K562 (cell line): ENCODE results near the gene DNAJC17. TPM values are rescaled to one million over a fixed set of nuclear protein-coding genes. Genes with fewer than 3 reads are reported as not detected.

Experiments
- ARID2 ChIP-seq: fragments of 450-650 bp; IDR thresholded peaks from 2 replicates; pipeline ENCODE4 v1.6.1; 2017; ENCODE audit warnings: antibody characterized with exemption, mild to moderate bottlenecking
- DPF2 ChIP-seq: fragments of 450-650 bp; IDR thresholded peaks from 2 replicates; pipeline ENCODE4 v1.6.1; 2016
- FOSL1 ChIP-seq: fragments of 200-800 bp; sonication (Bioruptor generic); conservative IDR thresholded peaks from 2 replicates; pipeline ENCODE4 v1.6.1; 2016; ENCODE audit warnings: missing genetic modification characterization, missing compliant biosample characterization
- JUN ChIP-seq, 2 experiments: sonication (generic) in 1 of 2; formaldehyde crosslinking in 1 of 2; IDR thresholded peaks; 2 replicates each; pipeline versions ENCODE4 v1.6.1 to v1.8.0; 2012 to 2022; ENCODE audit warnings: borderline replicate concordance in 2 of 2, mild to moderate bottlenecking in 2 of 2, improper control_type of control experiment in 1 of 2, low read depth in 1 of 2, low read length in 1 of 2, missing genetic modification reagents in 1 of 2
- MEF2D ChIP-seq: conservative IDR thresholded peaks from 2 replicates; pipeline ENCODE4 v1.6.1; 2016; ENCODE audit warnings: low read depth, missing genetic modification characterization, missing compliant biosample characterization
- NR2C1 ChIP-seq, 2 experiments: fragments of 450-650 bp; IDR thresholded peaks; 2 replicates each; pipeline ENCODE4 v1.6.1; 2017; ENCODE audit warnings: mild to moderate bottlenecking in 2 of 2, antibody characterized with exemption in 1 of 2, inconsistent platforms in 1 of 2, missing compliant biosample characterization in 1 of 2, missing genetic modification characterization in 1 of 2
- PHF8 ChIP-seq: fragments of 200-600 bp; sonication (generic); IDR thresholded peaks from 2 replicates; pipeline ENCODE4 v1.6.1; 2012; ENCODE audit warnings: mixed run types, mild to moderate bottlenecking, inconsistent platforms, low read length, moderate library complexity, borderline replicate concordance
- POU5F1 ChIP-seq: fragments of 150-350 bp; IDR thresholded peaks from 2 replicates; pipeline ENCODE4 v1.6.1; 2014; ENCODE audit warnings: borderline replicate concordance, low read length, low read depth, mild to moderate bottlenecking; ENCODE audit not compliant: partially characterized antibody
- ZSCAN29 ChIP-seq: fragments of 450-650 bp; IDR thresholded peaks from 2 replicates; pipeline ENCODE4 v1.6.1; 2017
- polyA plus RNA-seq, 8 experiments: library from polyadenylated mRNA; depleted of rRNA in 4 of 8; stranded (reverse) in 5 of 8; unstranded in 3 of 8; fragments of >200 nt; fragmentation: Nextera tagmentation in 2 of 8; fragmentation: Illumina TruSeq in 1 of 8; extraction: Ambion mirVana in 2 of 8; extraction: Trizol in 1 of 8; gene quantifications; 2 replicates each; pipeline versions ENCODE4 v1.2.1 to v1.2.3, GENCODE V29; 2011 to 2014; ENCODE audit warnings: inconsistent platforms in 1 of 8, missing spikeins in 1 of 8
- total RNA-seq, 7 experiments: library from RNA; depleted of rRNA in 6 of 7; stranded (reverse); fragments of >200 nt in 6 of 7; fragmentation: Illumina TruSeq in 2 of 7; extraction: Trizol in 2 of 7; gene quantifications; 2 replicates each; pipeline versions ENCODE4 v1.2.1 to v1.2.3, GENCODE V29; 2011 to 2021; ENCODE audit warnings: low replicate concordance in 1 of 7
- TF ChIP-seq, protein P1 (sequence below): fragments of 200-800 bp; sonication (Bioruptor generic); IDR thresholded peaks from 2 replicates; pipeline ENCODE4 v1.6.1; 2017; ENCODE audit warnings: missing genetic modification characterization, missing compliant biosample characterization
- TF ChIP-seq, protein P2 (sequence below), 2 experiments: fragments of 450-650 bp in 1 of 2; sonication (generic) in 1 of 2; formaldehyde crosslinking in 1 of 2; IDR thresholded peaks in 1 of 2; conservative IDR thresholded peaks in 1 of 2; 2 replicates each; pipeline versions ENCODE4 v1.6.1 to v1.8.1; 2016 to 2023; ENCODE audit warnings: mild to moderate bottlenecking in 2 of 2, moderate library complexity in 2 of 2, inconsistent platforms in 1 of 2, missing genetic modification reagents in 1 of 2
- TF ChIP-seq, protein P3 (sequence below), 2 experiments: fragments of 200-800 bp in 1 of 2; sonication (Bioruptor generic) in 1 of 2; sonication (generic) in 1 of 2; formaldehyde crosslinking in 1 of 2; IDR thresholded peaks in 1 of 2; conservative IDR thresholded peaks in 1 of 2; 2 replicates each; pipeline versions ENCODE4 v1.5.0 to v1.6.1; 2016 to 2020; ENCODE audit warnings: missing compliant biosample characterization in 1 of 2, missing genetic modification characterization in 1 of 2, missing genetic modification reagents in 1 of 2
- TF ChIP-seq, protein P4 (sequence below): fragments of 250-450 bp; sonication (Bioruptor Pico); IDR thresholded peaks from 2 replicates; pipeline ENCODE4 v1.8.0; 2022; ENCODE audit warnings: inconsistent platforms
- TF ChIP-seq, protein P5 (sequence below): sonication (generic); formaldehyde crosslinking; IDR thresholded peaks from 2 replicates; pipeline ENCODE4 v1.8.1; 2023; ENCODE audit warnings: mild to moderate bottlenecking, missing genetic modification reagents

DNAJC17 gene
- total and polyA plus RNA-seq, 9 of the 15 experiments (the other 6 are each of a cell fraction or from before 2014, with no cell fraction given) = 2.4 to 79.4 (median 44.2) TPM

DNA sequence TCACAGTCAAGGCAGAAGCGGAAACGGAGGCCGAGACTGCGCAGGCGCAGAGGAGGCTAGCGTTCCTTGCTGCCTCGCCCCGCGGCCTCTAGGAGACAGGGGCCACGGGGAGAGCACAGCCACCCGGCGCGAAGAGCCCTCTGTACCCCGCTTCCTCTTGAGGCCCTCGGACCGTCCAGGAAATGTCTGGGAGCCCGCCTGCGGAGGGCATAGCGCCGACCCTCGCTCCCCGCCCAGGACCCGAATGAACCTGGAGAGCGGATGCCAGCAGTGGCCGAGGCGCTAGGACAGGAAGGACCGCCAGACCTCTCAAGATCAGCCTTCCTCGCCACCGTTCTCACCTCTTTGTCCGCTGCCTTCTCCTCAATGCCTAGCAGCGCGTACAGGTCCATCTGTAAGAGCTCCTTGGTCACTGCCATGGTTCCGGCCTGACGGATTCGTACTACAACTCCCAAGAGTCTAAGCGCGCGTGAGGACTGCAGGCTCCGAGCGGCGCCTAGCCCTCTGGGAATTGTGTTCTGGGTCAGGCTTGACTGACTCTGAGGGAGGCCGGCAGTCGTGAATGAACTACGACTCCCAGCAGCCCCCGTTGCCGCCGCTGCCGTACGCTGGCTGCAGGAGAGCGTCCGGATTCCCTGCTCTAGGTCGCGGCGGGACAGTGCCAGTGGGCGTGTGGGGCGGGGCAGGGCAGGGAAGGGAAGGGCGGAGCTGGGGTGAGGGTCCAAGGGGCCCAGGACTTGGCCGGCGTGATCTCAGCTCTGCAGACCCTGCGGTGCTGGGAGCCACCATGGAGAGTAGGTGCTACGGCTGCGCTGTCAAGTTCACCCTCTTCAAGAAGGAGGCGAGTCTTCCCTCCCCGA, at the start of gene DNAJC17, which contains the start of gene ZFYVE19 (continued):
- TF ChIP-seq, protein P1, sequence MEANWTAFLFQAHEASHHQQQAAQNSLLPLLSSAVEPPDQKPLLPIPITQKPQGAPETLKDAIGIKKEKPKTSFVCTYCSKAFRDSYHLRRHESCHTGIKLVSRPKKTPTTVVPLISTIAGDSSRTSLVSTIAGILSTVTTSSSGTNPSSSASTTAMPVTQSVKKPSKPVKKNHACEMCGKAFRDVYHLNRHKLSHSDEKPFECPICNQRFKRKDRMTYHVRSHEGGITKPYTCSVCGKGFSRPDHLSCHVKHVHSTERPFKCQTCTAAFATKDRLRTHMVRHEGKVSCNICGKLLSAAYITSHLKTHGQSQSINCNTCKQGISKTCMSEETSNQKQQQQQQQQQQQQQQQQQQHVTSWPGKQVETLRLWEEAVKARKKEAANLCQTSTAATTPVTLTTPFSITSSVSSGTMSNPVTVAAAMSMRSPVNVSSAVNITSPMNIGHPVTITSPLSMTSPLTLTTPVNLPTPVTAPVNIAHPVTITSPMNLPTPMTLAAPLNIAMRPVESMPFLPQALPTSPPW (CRISPR knock-in tag) = peak; percentile 69; the same call in 1 of the 2 replicates
- TF ChIP-seq, protein P2, sequence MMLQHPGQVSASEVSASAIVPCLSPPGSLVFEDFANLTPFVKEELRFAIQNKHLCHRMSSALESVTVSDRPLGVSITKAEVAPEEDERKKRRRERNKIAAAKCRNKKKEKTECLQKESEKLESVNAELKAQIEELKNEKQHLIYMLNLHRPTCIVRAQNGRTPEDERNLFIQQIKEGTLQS (IDR thresholded peaks at IDR 0.05) = no peak
- TF ChIP-seq, protein P2 (CRISPR knock-in tag; conservative IDR thresholded peaks at IDR 0.05) = 0 out of 2 replicates have a peak, but pooled peaks have one; percentile 42
- peak; percentile 68 for TF ChIP-seq NR2C1 (IDR thresholded peaks at IDR 0.05)
- peak; percentile 93 for TF ChIP-seq NR2C1 (tag; IDR thresholded peaks at IDR 0.05)
- peak; percentile 47; the same call in 1 of the 2 replicates for TF ChIP-seq FOSL1 (tag)
- TF ChIP-seq JUN (IDR thresholded peaks at IDR 0.05; ENCODE audit: borderline replicate concordance, low read depth, low read length) = 0 out of 2 replicates have a peak, but pooled peaks have one; percentile 19
- TF ChIP-seq JUN (CRISPR knock-in tag; IDR thresholded peaks at IDR 0.05; ENCODE audit: borderline replicate concordance) = no peak; the same call in 1 of the 2 replicates
- TF ChIP-seq, protein P3, sequence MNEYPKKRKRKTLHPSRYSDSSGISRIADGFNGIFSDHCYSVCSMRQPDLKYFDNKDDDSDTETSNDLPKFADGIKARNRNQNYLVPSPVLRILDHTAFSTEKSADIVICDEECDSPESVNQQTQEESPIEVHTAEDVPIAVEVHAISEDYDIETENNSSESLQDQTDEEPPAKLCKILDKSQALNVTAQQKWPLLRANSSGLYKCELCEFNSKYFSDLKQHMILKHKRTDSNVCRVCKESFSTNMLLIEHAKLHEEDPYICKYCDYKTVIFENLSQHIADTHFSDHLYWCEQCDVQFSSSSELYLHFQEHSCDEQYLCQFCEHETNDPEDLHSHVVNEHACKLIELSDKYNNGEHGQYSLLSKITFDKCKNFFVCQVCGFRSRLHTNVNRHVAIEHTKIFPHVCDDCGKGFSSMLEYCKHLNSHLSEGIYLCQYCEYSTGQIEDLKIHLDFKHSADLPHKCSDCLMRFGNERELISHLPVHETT (CRISPR knock-in tag; conservative IDR thresholded peaks at IDR 0.05 in 1 of 2, IDR thresholded peaks at IDR 0.05 in 1 of 2) = peak in 1 of 2 experiments; percentile 82; a peak in 2 of 4 replicates
- TF ChIP-seq, protein P4, sequence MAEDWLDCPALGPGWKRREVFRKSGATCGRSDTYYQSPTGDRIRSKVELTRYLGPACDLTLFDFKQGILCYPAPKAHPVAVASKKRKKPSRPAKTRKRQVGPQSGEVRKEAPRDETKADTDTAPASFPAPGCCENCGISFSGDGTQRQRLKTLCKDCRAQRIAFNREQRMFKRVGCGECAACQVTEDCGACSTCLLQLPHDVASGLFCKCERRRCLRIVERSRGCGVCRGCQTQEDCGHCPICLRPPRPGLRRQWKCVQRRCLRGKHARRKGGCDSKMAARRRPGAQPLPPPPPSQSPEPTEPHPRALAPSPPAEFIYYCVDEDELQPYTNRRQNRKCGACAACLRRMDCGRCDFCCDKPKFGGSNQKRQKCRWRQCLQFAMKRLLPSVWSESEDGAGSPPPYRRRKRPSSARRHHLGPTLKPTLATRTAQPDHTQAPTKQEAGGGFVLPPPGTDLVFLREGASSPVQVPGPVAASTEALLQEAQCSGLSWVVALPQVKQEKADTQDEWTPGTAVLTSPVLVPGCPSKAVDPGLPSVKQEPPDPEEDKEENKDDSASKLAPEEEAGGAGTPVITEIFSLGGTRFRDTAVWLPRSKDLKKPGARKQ = no peak
- TF ChIP-seq, protein P5, sequence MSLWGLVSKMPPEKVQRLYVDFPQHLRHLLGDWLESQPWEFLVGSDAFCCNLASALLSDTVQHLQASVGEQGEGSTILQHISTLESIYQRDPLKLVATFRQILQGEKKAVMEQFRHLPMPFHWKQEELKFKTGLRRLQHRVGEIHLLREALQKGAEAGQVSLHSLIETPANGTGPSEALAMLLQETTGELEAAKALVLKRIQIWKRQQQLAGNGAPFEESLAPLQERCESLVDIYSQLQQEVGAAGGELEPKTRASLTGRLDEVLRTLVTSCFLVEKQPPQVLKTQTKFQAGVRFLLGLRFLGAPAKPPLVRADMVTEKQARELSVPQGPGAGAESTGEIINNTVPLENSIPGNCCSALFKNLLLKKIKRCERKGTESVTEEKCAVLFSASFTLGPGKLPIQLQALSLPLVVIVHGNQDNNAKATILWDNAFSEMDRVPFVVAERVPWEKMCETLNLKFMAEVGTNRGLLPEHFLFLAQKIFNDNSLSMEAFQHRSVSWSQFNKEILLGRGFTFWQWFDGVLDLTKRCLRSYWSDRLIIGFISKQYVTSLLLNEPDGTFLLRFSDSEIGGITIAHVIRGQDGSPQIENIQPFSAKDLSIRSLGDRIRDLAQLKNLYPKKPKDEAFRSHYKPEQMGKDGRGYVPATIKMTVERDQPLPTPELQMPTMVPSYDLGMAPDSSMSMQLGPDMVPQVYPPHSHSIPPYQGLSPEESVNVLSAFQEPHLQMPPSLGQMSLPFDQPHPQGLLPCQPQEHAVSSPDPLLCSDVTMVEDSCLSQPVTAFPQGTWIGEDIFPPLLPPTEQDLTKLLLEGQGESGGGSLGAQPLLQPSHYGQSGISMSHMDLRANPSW (CRISPR knock-in tag) = peak; percentile 71; the same call in 1 of the 2 replicates
- no peak for TF ChIP-seq ARID2
- TF ChIP-seq DPF2 = peak; percentile 24; the same call in 1 of the 2 replicates
- TF ChIP-seq ZSCAN29 = no peak
- peak; percentile 97 for TF ChIP-seq PHF8
- peak; percentile 83 for TF ChIP-seq POU5F1
- no peak for TF ChIP-seq MEF2D (tag)
